ENCODE results near the gene CERS6.

DNA sequence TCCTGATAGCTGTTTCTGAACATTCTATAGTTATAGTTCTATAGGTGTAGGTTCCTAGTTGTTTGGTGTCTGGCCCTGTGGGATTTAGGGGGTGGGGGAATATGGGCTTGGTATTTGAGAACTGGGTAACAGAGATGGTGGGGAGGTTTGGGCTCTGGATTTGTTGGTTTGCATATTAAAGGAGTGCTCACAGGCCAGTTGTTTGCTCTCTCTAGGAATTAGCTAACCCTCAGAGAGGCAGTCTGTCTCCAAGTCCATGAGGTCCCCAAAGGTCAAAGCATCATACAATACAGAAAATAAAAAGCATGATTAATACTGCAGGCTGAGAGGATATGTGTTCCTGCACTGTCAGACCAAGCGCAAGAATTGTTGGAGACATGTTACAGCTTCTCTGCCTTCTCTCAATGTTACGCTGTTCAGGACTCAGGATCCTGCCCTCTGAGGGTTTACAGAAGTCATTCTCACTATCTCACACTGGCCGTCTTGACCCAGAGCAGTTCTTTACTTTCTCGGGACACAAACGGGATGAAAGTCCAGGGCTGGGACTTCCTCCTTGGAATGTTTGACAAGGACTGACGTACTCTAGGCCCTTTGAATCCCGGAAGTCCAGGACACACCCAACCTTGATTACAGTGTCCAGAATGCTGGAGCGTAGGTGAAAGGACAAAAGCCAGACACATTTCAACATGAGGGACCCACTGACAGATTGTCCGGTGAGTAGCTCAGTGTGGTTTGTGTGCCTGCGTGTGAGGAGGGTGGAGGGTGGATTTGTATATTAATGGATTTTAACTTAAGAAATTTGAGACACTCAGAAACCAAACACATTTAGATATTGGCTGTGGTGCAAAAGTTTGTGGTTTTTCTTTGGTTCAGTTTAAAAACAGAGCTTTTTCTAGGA is 346.1 kb downstream of the CERS6 start, which contains the start of gene NOSTRIN:
- TF ChIP-seq, protein P1, sequence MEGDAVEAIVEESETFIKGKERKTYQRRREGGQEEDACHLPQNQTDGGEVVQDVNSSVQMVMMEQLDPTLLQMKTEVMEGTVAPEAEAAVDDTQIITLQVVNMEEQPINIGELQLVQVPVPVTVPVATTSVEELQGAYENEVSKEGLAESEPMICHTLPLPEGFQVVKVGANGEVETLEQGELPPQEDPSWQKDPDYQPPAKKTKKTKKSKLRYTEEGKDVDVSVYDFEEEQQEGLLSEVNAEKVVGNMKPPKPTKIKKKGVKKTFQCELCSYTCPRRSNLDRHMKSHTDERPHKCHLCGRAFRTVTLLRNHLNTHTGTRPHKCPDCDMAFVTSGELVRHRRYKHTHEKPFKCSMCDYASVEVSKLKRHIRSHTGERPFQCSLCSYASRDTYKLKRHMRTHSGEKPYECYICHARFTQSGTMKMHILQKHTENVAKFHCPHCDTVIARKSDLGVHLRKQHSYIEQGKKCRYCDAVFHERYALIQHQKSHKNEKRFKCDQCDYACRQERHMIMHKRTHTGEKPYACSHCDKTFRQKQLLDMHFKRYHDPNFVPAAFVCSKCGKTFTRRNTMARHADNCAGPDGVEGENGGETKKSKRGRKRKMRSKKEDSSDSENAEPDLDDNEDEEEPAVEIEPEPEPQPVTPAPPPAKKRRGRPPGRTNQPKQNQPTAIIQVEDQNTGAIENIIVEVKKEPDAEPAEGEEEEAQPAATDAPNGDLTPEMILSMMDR (IDR thresholded peaks at IDR 0.05 in 8 of 11, conservative IDR thresholded peaks at IDR 0.05 in 3 of 11) = no peak
- TF ChIP-seq POLR2A (IDR thresholded peaks at IDR 0.05) (no peak), POLR2AphosphoS5 (IDR thresholded peaks at IDR 0.05) (no peak)

Data from spleen (tissue), 7 donors.